GM18909 (cell line): ENCODE measurements around the gene OSGEP.

ENCODE experiments used
- ATAC-seq: cut with Tn5 transposase; IDR thresholded peaks from one replicate; pipeline ENCODE4 v1.9.1; 2021; ENCODE audit warnings: mild to moderate bottlenecking; ENCODE audit not compliant: unreplicated experiment, poor library complexity

The OSGEP gene

GRCh38 chr14:20435582-20436362 lies 18.8 kb downstream of the OSGEP start, which contains the start of gene KLHL33:
Gene KLHL33, minus strand, starts transcription at chr14:20436166. Its CDS starts 355 bp downstream, at chr14:20435811.
- ATAC-seq = no peak

GRCh38 chr14:20434701-20435581 lies 19.7 kb downstream of the OSGEP start:
- no peak for ATAC-seq

- ATAC-seq = no peak
Observed at GRCh38 chr14:20429801-20430669, 24.6 kb downstream of the OSGEP start.

GRCh38 chr14:20428802-20429201 lies 25.8 kb downstream of the OSGEP start:
- ATAC-seq = no peak

GRCh38 chr14:20428010-20428365 lies 26.6 kb downstream of the OSGEP start:
- ATAC-seq = peak; percentile 36

GRCh38 chr14:20427231-20428009 lies 27.2 kb downstream of the OSGEP start:
- ATAC-seq = peak; percentile 79

- no peak for ATAC-seq
Observed at GRCh38 chr14:20424851-20425250, 29.8 kb downstream of the OSGEP start.

GRCh38 chr14:20422886-20423285 lies 31.7 kb downstream of the OSGEP start:
- ATAC-seq = no peak

- no peak for ATAC-seq
Observed at GRCh38 chr14:20421267-20421666, 33.3 kb downstream of the OSGEP start.

- no peak for ATAC-seq
Observed at GRCh38 chr14:20419419-20419818, 35.2 kb downstream of the OSGEP start.

- ATAC-seq = no peak
Observed at GRCh38 chr14:20418501-20418909, 36.1 kb downstream of the OSGEP start.

- no peak for ATAC-seq
Observed at GRCh38 chr14:20417250-20418186, 37.1 kb downstream of the OSGEP start.

- ATAC-seq = no peak
Observed at GRCh38 chr14:20416223-20416622, 38.4 kb downstream of the OSGEP start.

GRCh38 chr14:20415782-20416206 lies 38.8 kb downstream of the OSGEP start:
- peak; percentile 39 for ATAC-seq

- ATAC-seq = peak; percentile 48
Observed at GRCh38 chr14:20413744-20414082, 40.9 kb downstream of the OSGEP start.

- peak; percentile 79 for ATAC-seq
Observed at GRCh38 chr14:20412876-20413743, 41.5 kb downstream of the OSGEP start, which contains the start of gene TEP1. Gene TEP1, minus strand, starts transcription at chr14:20413501. Its CDS starts 5,062 bp downstream, at chr14:20408439.

GRCh38 chr14:20412411-20412810 lies 42.2 kb downstream of the OSGEP start:
- peak; percentile 70 for ATAC-seq

GRCh38 chr14:20409226-20409625 lies 45.4 kb downstream of the OSGEP start:
- no peak for ATAC-seq
